Activated effector memory CD4-positive, alpha-beta T cell treated with anti-CD3 and anti-CD28 coated beads, Interleukin-2, amount 50 U/mL, for 16 hours (primary cell): ENCODE measurements around the gene DMGDH.

Source experiments
- DNase-seq: peaks from one replicate; pipeline ENCODE4 v3.0.0-alpha.2; 2020

The DMGDH gene

DNA sequence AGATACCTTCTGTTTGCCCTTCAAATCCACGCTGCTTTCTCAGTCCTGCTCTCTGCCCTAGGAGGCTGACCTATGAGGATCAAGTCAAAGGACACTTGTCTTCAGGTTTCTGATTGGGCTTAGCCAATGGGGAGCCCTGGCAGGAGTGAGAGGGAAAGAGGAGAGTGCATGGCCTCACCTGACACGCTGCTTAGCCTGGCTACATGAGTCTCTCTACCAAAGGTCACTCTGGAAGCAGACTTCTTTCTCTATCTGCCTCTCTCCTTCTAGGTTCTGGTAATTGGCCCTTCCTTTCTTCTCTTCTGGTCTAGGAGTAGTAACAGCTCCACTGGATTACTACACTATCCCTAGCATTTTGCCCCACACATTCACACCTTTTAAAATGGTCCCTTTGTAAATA lies 97.5 kb downstream of the DMGDH start:
- DNase-seq = no peak

DNA sequence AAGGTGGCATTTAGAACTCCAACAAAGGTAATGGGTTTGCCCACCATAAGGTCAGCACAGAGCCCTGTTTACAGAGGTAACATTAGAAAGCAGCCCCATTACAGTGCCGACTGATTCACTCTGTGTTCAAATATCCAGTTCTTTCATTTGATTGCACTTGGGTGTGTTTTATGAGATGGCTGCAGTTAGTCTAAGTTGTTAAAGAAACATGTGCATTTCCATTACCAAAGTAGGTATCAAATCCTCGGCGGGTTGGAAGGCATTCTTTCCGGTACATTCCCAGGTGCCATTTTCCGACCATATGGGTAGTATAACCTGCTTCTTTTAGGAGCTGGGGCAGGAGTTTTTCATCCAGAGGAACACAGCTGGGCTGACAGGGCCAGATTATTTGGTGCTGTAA lies 100.7 kb downstream of the DMGDH start:
- DNase-seq = no peak

GRCh38 chr5:78964889-78965288 lies 104.6 kb downstream of the DMGDH start:
- no peak for DNase-seq

- no peak for DNase-seq
These were observed 107.7 kb downstream of the DMGDH start for GRCh38 chr5:78961743-78962142.

DNA sequence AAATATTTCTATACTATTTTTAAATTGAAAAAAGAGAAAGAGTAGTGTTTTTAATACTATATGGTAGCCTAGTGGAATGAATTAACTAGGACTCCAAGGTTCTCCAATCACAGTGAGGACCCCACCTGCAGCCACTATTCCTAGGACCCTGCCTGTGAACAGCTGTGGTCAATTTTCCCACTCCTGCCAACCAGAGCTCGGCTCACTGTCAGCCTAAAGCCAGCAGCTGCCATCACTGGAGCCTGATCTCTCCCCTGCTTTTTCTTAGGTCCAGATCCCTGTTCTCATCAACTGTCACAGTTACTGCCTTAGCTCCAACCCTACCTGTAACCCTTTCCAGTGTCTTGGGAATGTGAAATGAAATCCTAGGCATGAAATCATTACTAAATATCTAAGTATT lies 109.7 kb downstream of the DMGDH start:
- no peak for DNase-seq

DNA sequence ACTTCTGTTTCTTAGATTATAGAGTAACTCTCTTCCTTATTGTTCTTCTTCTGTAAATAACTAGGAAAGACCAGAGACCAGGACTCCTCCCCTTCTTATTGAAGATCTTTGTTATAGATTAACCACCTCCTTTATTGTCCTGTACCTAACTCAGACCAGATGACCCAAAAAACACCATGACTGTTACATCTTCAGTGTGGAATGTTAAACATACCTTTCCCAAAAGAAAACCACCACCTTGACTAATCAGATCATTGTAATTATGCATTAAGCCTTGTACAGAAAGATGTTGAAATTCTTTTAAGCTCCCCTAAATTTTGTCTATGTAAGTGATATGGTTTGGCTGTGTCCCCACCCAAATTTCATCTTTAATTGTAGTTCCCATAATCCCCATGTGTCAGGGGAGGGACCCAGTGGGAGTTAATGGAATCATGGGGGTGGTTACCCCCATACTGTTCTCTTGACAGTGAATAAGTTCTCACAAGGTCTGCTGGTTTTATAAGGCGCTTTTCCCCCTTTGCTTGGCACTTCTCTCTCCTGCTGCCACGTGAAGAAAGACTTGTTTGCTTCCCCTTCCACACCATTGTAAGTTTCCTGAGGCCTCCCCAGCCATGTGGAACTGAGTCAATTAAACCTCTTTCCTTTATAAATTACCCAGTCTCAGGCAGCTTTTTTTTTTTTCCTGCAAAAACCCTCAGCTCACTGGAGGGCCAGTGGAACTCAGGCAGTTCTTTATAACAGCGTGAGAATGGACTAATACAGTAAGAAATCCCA lies 110.6 kb downstream of the DMGDH start:
- DNase-seq = no peak

- DNase-seq = no peak
These were observed 112.6 kb downstream of the DMGDH start for GRCh38 chr5:78956901-78957300.

- DNase-seq = no peak
These were observed 116.2 kb downstream of the DMGDH start for GRCh38 chr5:78953092-78953800.
